Measurements from ENCODE around the gene SUMF2.
"Not testable (repeated sequence)": the region's sequence is repeated elsewhere in the genome, so short reads cannot be mapped to it uniquely, and the experiment has no call there.

The SUMF2 gene

GRCh38 chr7:56063882-56064625 lies at the start of gene SUMF2:
SUMF2 (plus strand) TSS chr7:56064286; CDS start chr7:56064312, 26 bp downstream.
- peak; percentile 61 for DNase-seq (ENCODE audit: extremely low read depth, low read depth)

DNA sequence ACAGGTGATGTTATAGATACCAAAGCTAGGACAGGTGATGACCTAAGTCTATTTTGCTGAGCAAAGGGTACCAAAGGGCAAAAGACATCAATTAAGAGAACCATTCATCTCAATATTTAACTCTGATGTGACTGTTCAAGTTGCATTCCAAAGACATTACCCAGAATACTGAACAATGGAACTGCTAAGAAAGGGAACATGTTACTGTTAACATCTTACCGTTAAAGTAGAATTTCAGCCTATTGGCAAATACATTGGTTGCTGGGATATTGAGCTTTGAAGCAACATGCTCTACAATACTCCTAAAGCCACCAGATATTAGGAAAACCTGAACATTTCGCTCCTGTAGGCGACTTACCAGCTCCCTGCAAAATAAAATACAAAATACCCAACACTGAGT lies 47.1 kb upstream of the SUMF2 start:
- H3K4me3 ChIP-seq (replicated peaks; ENCODE audit: low read depth, low read length); DNase-seq (ENCODE audit: extremely low read depth, low read depth): not testable (repeated sequence)

More at GRCh38 chr7:56063882-56064625, at the start of gene SUMF2:
- no peak for TF ChIP-seq CTCF (IDR thresholded peaks at IDR 0.05; ENCODE audit: low read depth, low read length, missing control alignments)
- H3K4me3 ChIP-seq (replicated peaks; ENCODE audit: low read depth, low read length): peak within 1 kb of the TSS; percentile 79

DNA sequence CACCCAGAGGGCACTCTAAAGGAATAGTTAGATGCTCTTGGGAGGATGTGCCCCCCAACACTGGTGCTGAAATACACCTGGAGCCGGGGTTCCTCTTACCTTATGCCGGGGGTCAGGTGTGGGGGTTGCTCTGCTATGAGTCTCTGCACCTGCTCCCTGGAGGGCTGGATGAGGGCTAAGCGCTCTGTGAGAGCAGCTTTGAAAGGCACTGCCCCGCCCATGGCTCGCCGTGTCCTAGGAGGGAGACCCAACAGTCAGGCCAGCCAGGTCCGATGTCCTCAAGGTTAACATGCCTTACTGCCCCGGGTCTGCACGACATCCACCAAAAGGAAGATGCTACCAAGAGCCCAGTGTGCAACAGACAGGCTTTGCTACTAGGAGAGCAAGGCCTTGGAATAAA lies 44.6 kb upstream of the SUMF2 start:
- no peak for TF ChIP-seq CTCF (IDR thresholded peaks at IDR 0.05; ENCODE audit: low read depth, low read length, missing control alignments)
- no peak for DNase-seq (ENCODE audit: extremely low read depth, low read depth)
- H3K4me3 ChIP-seq (replicated peaks; ENCODE audit: low read depth, low read length): no peak overlapping the region

DNA sequence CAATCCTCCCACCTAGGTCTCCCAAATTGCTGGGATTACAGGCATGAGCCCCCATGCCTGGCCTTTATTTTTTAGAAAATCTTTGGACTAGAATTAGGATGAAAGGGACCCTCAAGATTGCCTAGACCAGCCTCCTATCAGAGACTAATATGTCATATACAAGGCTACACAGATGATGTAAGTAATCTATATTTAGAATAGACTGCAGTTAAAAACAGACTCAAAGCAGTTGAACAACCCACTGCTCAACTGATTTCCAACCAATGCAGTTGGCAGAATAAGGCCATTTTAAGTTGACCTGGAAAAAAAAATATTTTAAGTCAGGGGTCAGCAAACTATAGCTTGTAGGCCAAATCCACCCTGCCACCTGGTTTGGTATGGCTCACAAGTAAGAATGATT lies 40.6 kb upstream of the SUMF2 start:
- no peak for DNase-seq (ENCODE audit: extremely low read depth, low read depth)
- H3K4me3 ChIP-seq (replicated peaks; ENCODE audit: low read depth, low read length): no peak overlapping the region
- no peak for TF ChIP-seq CTCF (IDR thresholded peaks at IDR 0.05; ENCODE audit: low read depth, low read length, missing control alignments)

DNA sequence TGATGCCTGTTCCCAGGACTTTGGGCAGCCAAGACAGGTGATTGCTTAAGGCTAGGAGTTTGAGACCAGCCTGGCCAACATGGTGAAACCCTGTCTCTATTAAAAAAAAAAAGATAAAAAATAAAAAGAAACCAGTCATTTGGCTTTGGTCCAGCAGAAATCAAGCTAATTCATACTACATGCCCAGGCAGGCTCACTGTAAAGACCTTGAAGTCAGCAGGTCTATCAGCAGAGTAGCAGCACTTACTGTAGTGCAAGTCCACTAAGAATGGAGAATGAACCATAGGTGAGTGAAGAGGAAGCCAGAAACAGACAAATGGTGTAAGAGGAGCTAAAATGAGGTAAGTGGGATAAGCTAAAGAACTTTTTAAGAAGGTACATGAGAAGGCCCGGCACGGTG lies 37.5 kb upstream of the SUMF2 start:
- no peak for TF ChIP-seq CTCF (IDR thresholded peaks at IDR 0.05; ENCODE audit: low read depth, low read length, missing control alignments)
- H3K4me3 ChIP-seq (replicated peaks; ENCODE audit: low read depth, low read length): no peak overlapping the region
- DNase-seq (ENCODE audit: extremely low read depth, low read depth): no peak

DNA sequence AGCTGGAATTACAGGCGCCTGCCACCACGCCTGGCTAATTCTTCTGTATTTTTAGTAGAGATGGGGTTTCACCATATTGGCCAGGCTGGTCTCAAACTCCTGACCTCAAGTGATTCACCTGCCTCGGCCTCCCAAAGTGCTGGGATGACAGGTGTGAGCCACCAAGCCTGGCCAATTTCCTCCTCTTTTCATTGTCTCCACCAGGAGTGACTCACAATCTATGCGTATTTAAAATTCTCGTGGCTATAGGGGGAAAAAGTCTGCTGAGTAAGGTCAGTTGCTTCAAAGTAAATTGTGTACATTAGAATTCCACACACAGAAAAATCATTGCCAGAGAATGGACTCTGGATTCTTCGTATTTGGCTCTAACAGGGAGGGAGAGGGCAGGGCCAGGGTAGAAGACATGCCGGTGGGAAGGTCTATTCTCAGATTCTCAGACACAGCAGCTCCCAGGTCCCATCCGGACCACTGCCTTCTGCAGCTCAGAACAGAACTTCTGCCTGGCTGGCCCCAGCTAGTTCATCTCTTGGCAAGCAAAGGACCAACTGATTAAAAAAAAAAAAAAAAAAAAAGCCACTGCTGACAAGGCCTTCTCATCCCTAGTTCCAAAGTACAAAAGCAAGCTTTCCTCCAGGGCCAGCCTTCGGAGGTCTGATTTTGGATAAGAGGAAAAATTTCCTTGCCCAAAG lies 35.0 kb upstream of the SUMF2 start:
- no peak overlapping the region for H3K4me3 ChIP-seq (replicated peaks; ENCODE audit: low read depth, low read length)
- TF ChIP-seq CTCF (IDR thresholded peaks at IDR 0.05; ENCODE audit: low read depth, low read length, missing control alignments): no peak
- no peak for DNase-seq (ENCODE audit: extremely low read depth, low read depth)

DNA sequence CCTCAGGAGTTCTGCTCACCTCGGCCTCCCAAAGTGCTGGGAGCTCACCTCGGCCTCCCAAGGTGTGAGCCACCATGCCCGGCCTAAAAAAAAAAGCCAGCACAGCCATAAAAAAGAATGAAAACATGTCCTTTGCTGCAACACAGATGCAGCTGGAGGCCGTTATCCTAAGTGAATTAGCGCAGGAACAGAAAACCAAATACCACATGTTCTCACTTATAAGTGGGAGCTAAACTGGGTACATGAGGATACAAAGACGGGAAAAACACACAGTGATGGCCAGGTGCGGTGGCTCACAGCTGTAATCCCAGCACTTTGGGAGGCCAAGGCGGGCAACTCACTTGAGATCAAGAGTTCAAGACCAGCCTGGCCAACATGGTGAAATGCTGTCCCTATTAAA lies 33.7 kb upstream of the SUMF2 start:
- H3K4me3 ChIP-seq (replicated peaks; ENCODE audit: low read depth, low read length): no peak overlapping the region
- no peak for DNase-seq (ENCODE audit: extremely low read depth, low read depth)
- no peak for TF ChIP-seq CTCF (IDR thresholded peaks at IDR 0.05; ENCODE audit: low read depth, low read length, missing control alignments)

- not testable (repeated sequence) for DNase-seq (ENCODE audit: extremely low read depth, low read depth); H3K4me3 ChIP-seq (replicated peaks; ENCODE audit: low read depth, low read length)
These were observed 32.5 kb upstream of the SUMF2 start for GRCh38 chr7:56031556-56031955.

DNA sequence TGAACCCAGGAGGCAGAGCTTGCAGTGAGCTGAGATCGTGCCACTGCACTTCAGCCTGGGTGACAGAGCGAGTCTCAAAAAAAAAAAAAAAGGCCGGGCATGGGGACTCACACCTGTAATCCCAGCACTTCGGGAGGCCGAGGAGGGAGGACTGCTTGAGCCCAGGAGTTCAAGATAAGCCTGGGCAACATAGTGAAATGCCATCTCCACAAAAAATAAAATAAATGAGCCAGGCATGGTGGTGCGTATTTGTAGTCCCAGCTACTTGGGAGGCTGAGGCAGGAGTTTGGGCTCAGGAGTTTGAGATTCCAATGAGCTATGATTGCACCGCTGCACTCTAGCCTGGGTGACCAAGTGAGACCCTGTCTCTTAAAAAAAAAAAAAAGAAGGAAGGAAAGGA lies 31.5 kb upstream of the SUMF2 start:
- not testable (repeated sequence) for DNase-seq (ENCODE audit: extremely low read depth, low read depth); H3K4me3 ChIP-seq (replicated peaks; ENCODE audit: low read depth, low read length)
